Gastroesophageal sphincter (tissue), 4 donors: ENCODE measurements around the gene GPRC5B. TPM values are rescaled to one million over a fixed set of nuclear protein-coding genes. Genes with fewer than 3 reads are reported as not detected.

Experiments used
- ATAC-seq: fragments of 150-250 bp; one replicate; pipeline ENCODE4 v1.9.1; 2016; ENCODE audit warnings: mild to moderate bottlenecking, moderate library complexity
- H3K27ac ChIP-seq, 4 donors: fragments of 200-600 bp; sonication (generic) in 3 of 4; 1 replicate in 3 of 4; 2 replicates in 1 of 4; pipeline ENCODE4 v1.5.1; 2016 to 2019
- H3K27me3 ChIP-seq: fragments of 200-600 bp; sonication (generic); one replicate; pipeline ENCODE4 v1.5.1; 2019
- H3K36me3 ChIP-seq, 2 donors: fragments of 200-600 bp; sonication (generic); one replicate each; pipeline ENCODE4 v1.5.1; 2019; ENCODE audit warnings: control low read depth in 1 of 2
- H3K4me1 ChIP-seq, 3 donors: fragments of 200-600 bp; sonication (generic); 1 replicate in 2 of 3; 2 replicates in 1 of 3; pipeline ENCODE4 v1.5.1; 2016 to 2019; ENCODE audit warnings: control low read depth in 2 of 3
- H3K4me3 ChIP-seq, 2 donors: fragments of 200-600 bp; sonication (generic); one replicate each; pipeline ENCODE4 v1.5.1; 2019; ENCODE audit warnings: mild to moderate bottlenecking in 1 of 2, moderate library complexity in 1 of 2
- H3K9me3 ChIP-seq, 3 donors: fragments of 200-600 bp; sonication (generic); one replicate each; pipeline ENCODE4 v1.5.1; 2017 to 2019; ENCODE audit warnings: control low read depth in 2 of 3
- EP300 ChIP-seq: sonication (generic); formaldehyde crosslinking; IDR thresholded peaks from one replicate; pipeline ENCODE4 v1.6.1; 2017; ENCODE audit warnings: antibody characterized with exemption, mild to moderate bottlenecking
- POLR2A ChIP-seq, 2 donors: fragments of 450-650 bp; IDR thresholded peaks; one replicate each; pipeline ENCODE4 v1.6.1; 2017; ENCODE audit warnings: antibody characterized with exemption in 2 of 2, mild to moderate bottlenecking in 2 of 2, moderate library complexity in 1 of 2
- POLR2AphosphoS5 ChIP-seq: sonication (generic); formaldehyde crosslinking; IDR thresholded peaks from one replicate; pipeline ENCODE4 v1.6.1; 2017; ENCODE audit warnings: antibody characterized with exemption
- WGBS, 2 donors: methylation state at CpG; one replicate each; pipeline ENCODE4 v1.1.5; 2018; ENCODE audit warnings: low coverage in 1 of 2; 5-methylcytosine and 5-hydroxymethylcytosine counted together
- total RNA-seq, 4 donors: library from RNA; depleted of rRNA; stranded (reverse); fragments of >200 nt; gene quantifications; one replicate each; pipeline ENCODE4 v1.1.0, GENCODE V29; 2016
- TF ChIP-seq, protein P1 (sequence below), 4 experiments: fragments of 200-600 bp in 2 of 4; fragments of 450-650 bp in 2 of 4; sonication (generic) in 1 of 4; IDR thresholded peaks; one replicate each; pipeline ENCODE4 v1.5.1; 2017 to 2019; ENCODE audit warnings: antibody characterized with exemption in 4 of 4, mild to moderate bottlenecking in 2 of 4, moderate library complexity in 2 of 4

Gene GPRC5B
- total RNA-seq, 4 donors from 2014 or later, result 11.5 to 29.2 (median 20.5) TPM

DNA sequence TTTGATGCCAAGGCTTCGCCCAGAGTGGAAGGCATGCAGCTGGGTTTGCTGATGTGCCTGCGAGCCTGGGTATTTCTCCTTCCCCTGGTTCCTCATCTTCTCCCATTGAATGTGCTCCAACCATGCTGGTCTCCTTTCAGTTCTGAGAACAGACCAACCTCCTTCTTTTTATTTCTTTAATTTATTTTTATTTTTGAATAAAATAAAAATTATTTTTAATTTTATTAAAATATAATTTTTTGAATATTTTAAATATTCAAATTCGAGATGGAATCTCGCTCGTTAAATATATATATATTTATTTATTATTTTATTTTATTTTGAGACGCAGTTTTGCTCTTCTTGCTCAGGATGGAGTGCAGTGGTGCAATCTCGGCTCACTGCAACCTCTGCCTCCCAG, 30.2 kb upstream of the GPRC5B start:
- WGBS, 2 donors, result 81 to 83% methylated on average over 6 to 7 of the region's 7 CpGs
- TF ChIP-seq POLR2AphosphoS5 (no peak), POLR2A (IDR thresholded peaks at IDR 0.05) (no peak), EP300 (no peak)
- TF ChIP-seq, protein P1, sequence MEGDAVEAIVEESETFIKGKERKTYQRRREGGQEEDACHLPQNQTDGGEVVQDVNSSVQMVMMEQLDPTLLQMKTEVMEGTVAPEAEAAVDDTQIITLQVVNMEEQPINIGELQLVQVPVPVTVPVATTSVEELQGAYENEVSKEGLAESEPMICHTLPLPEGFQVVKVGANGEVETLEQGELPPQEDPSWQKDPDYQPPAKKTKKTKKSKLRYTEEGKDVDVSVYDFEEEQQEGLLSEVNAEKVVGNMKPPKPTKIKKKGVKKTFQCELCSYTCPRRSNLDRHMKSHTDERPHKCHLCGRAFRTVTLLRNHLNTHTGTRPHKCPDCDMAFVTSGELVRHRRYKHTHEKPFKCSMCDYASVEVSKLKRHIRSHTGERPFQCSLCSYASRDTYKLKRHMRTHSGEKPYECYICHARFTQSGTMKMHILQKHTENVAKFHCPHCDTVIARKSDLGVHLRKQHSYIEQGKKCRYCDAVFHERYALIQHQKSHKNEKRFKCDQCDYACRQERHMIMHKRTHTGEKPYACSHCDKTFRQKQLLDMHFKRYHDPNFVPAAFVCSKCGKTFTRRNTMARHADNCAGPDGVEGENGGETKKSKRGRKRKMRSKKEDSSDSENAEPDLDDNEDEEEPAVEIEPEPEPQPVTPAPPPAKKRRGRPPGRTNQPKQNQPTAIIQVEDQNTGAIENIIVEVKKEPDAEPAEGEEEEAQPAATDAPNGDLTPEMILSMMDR (IDR thresholded peaks at IDR 0.05), result no peak
- ATAC-seq, result no peak
- Histone ChIP-seq H3K4me1 (no peaks in the 10 kb centered on the region), H3K36me3 (no peaks in the 10 kb centered on the region), H3K27me3 (peaks cover 9% of the 10 kb centered on the region), H3K4me3 (no peak overlapping the region), H3K9me3 (peaks cover 0 to 9% (median 0%) of the 10 kb centered on the region in 3 donors), H3K27ac (no peak overlapping the region)

DNA sequence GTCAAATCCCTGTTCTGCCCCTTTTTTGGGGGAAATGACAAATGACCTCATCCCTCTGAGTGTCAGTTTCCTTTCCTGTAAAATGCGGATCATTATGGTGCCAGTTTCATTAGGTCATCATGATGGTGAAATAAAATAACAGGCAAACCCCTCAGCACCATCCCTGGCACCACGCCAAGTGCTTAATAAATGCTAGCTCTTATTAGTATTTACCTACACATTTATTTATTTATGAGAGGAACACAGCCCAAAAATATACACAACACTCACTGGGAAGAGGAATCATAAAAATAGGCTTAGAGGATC, 28.6 kb upstream of the GPRC5B start:
- peaks cover 25% of the 10 kb centered on the region for H3K27me3 ChIP-seq
- WGBS, 2 donors, result 49 to 65% methylated on average over 2 of the region's 2 CpGs
- TF ChIP-seq, protein P1 (IDR thresholded peaks at IDR 0.05), result no peak
- TF ChIP-seq EP300, result no peak
- no peak for TF ChIP-seq POLR2AphosphoS5
- no peak for TF ChIP-seq POLR2A (IDR thresholded peaks at IDR 0.05)
- no peak overlapping the region for H3K4me3 ChIP-seq
- H3K27ac ChIP-seq, result no peak overlapping the region
- ATAC-seq, result no peak
- no peaks in the 10 kb centered on the region for H3K4me1 ChIP-seq
- H3K9me3 ChIP-seq, result peaks cover 0 to 9% (median 0%) of the 10 kb centered on the region in 3 donors
- no peaks in the 10 kb centered on the region for H3K36me3 ChIP-seq

DNA sequence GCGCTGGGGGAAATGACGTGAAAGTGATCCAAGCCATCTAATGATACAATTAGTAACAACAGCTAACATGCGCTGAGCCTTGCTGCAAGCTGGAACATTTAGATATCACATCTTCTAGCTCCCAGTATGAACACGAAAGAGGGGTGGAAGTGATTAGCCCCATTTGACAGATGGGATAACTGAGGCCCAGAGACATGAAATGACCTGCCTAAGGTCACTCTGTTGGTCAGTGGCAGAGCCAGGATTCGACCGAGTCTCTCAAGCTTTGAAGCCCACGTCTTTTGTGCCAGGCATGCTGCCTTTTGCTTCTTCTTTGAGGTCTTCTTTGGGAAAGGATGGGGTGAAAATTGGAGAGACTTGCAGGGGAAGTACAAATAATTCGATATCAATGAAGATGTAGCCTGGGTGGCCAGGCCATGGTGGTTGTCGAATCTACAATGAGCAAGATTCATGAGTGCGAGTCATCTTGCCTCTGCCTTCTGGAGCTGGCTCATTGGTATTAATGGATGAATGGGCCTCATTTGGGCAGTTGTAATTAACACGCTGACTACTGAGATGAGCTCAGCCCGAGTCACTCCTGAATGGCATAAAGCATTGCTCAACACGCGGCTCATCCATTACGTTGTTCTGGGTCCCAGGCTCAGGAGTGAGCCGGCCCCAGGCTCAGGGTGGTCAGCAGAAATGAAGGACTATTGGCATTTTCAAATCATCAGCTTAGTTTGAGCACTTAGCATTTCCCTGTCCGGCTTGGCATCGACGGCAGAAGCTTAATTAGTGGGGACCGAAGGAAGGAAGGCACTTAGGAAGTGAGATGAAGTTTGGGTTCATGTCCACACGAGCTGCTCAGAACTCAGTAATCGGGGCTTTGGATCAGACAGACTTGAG, 28.0 kb upstream of the GPRC5B start:
- 62 to 76% methylated on average over 5 to 15 of the region's 22 CpGs for WGBS, 2 donors
- H3K9me3 ChIP-seq, result peaks cover 0 to 9% (median 0%) of the 10 kb centered on the region in 3 donors
- no peak for ATAC-seq
- no peak overlapping the region for H3K27ac ChIP-seq
- H3K36me3 ChIP-seq, result no peaks in the 10 kb centered on the region
- H3K27me3 ChIP-seq, result peaks cover 31% of the 10 kb centered on the region
- H3K4me3 ChIP-seq, result no peak overlapping the region
- TF ChIP-seq EP300 (no peak), POLR2A (IDR thresholded peaks at IDR 0.05) (no peak), POLR2AphosphoS5 (no peak)
- TF ChIP-seq, protein P1 (IDR thresholded peaks at IDR 0.05), result no peak
- H3K4me1 ChIP-seq, result peaks cover 0 to 3% (median 0%) of the 10 kb centered on the region in 3 donors

DNA sequence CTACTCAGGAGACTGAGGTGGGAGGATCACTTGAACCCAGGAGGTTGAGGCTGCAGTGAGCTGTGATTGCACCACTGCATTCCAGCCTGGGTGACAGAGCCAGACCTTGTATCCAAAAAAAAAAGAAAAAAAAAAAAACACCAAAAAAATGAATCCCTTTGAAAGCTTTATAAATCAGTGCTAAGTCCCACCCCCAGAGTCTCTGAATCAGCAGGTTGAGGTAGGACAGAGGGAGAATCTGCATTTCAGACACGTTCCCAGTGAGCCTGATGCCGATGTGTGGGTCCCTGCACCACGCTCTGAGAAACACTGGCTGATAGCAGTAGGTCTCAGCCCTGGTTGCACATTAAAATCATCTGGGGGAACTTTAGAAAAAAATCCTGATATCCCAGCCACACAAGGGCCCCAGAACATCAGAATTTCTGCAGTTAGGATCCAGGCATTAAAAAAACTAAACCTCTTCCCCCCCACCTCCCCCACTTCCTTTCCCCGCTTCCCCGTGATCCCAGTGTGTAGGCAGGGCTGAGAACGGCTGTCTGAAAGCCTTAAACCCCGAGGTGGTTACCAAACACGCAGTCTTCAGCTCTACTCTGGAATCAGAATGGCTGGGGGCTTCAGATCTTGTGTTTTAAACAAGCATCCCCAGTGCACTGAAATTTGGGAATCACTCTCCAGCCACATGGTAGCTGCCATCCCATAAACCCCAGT, 27.3 kb upstream of the GPRC5B start:
- Histone ChIP-seq H3K9me3 (peaks cover 0 to 9% (median 0%) of the 10 kb centered on the region in 3 donors), H3K4me3 (no peak overlapping the region), H3K27me3 (peaks cover 33% of the 10 kb centered on the region), H3K36me3 (no peaks in the 10 kb centered on the region), H3K27ac (no peak overlapping the region), H3K4me1 (peaks cover 0 to 6% (median 0%) of the 10 kb centered on the region in 3 donors)
- ATAC-seq, result no peak
- TF ChIP-seq, protein P1 (IDR thresholded peaks at IDR 0.05), result no peak
- TF ChIP-seq POLR2AphosphoS5 (no peak), POLR2A (IDR thresholded peaks at IDR 0.05) (no peak), EP300 (no peak)
- 73% methylated on average over 4 of the region's 8 CpGs; no CpG with 5 or more reads in 1 of the 2 donors for WGBS, 2 donors
